Activated CD4-positive, alpha-beta memory T cell treated with anti-CD3 and anti-CD28 coated beads for 36 hours (primary cell): ENCODE measurements around the gene IRF7. TPM values are rescaled to one million over a fixed set of nuclear protein-coding genes. Genes with fewer than 3 reads are reported as not detected.

Experiments
- CTCF ChIA-PET: fragments of 350-600 bp; sonication (Branson Sonifier 250); formaldehyde crosslinking; loops from one replicate; lab custom pipeline; 2021; ENCODE audit warnings: antibody characterized with exemption, inconsistent platforms; lab: Charles Lee
- POLR2A ChIA-PET: fragments of 350-600 bp; sonication (Branson Sonifier 250); formaldehyde crosslinking; loops from one replicate; lab custom pipeline; 2021; ENCODE audit warnings: antibody characterized with exemption; lab: Charles Lee
- DNase-seq: peaks from one replicate; pipeline ENCODE4 v3.0.0-alpha.2; 2020
- H3K27ac Mint-ChIP-seq: one replicate; pipeline ENCODE4 v1.8.0; 2021; ENCODE audit warnings: mixed read lengths
- H3K27me3 Mint-ChIP-seq: one replicate; pipeline ENCODE4 v1.8.0; 2021; ENCODE audit warnings: mixed read lengths
- H3K36me3 Mint-ChIP-seq: one replicate; pipeline ENCODE4 v1.8.0; 2021; ENCODE audit warnings: mixed read lengths
- H3K4me1 Mint-ChIP-seq: one replicate; pipeline ENCODE4 v1.8.0; 2021; ENCODE audit warnings: low read depth, mixed read lengths
- H3K4me3 Mint-ChIP-seq: one replicate; pipeline ENCODE4 v1.8.0; 2021; ENCODE audit warnings: mild to moderate bottlenecking, mixed read lengths
- H3K9me3 Mint-ChIP-seq: one replicate; pipeline ENCODE4 v1.8.0; 2021; ENCODE audit warnings: mixed read lengths
- intact Hi-C: fragments of 100-400 bp; cut with micrococcal nuclease; formaldehyde crosslinking; loops from one replicate; pipeline ENCODE4 v1.15.1; 2023
- total RNA-seq, 2 experiments: library from RNA; stranded (reverse); gene quantifications; one replicate each; pipeline ENCODE4 v1.2.3, GENCODE V29; 2021

The IRF7 gene
- total RNA-seq, 2 experiments from 2014 or later = 79.9 to 80.7 TPM

DNA sequence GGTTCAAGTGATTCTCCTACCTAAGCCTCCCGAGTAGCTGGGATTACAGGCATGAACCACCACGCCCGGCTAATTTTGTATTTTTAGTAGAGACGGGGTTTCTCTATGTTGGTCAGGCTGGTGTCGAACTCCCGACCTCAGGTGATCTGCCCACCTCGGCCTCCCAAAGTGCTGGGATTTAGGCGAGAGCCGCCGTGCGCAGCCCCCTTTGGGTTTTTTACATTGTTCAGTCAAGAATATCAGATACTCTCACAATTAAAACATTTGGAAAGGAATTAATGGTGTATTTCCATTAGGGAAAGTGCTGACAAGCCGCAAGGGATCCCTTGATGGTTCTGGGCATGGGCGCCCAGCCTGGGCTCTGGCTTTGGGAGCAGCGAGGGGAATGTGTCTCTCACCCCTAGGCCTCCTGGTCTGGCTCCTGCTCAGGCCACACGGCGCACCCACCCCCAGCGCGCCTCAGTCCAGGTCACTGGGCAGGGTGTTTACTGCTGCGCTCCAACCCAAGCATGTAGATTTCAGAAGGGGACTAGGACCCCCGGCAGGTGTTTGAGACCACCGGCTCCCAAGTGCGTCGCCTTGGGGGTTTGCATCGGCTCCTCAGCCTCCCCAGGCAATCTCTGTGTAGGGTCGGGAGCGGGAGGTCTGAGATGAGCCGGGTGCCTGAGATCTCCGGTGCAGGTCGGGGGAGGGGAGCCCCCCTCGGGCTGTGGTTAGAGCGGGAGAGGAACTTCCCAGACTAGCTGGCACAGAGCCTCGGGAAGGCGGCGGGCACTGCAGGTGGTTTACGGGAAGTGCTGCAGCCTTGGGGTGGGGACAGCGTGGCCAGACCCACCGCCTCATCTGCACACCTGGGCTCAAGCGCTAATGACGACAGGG lies 809 bp upstream of the IRF7 start:
- Mint-ChIP-seq H3K36me3 (peaks cover 25% of the 10 kb centered on the region), H3K4me3 (peak overlapping the region; percentile 92), H3K27me3 (no peaks in the 10 kb centered on the region), H3K27ac (peak overlapping the region; percentile 92), H3K9me3 (no peaks in the 10 kb centered on the region), H3K4me1 (peaks cover 17% of the 10 kb centered on the region)
- intact Hi-C loops = loop anchor here (1.0 to 5.0 kb wide), 4 partner anchors 39 to 181 kb away; partner anchors contain the start of genes DEAF1, PHRF1, SLC25A22 and TMEM80
- no peak for DNase-seq
- ChIA-PET POLR2A (interaction anchor here (0.6 to 1.4 kb wide), 3 partner anchors 23 to 40 kb away, joined by 3 to 5 read pairs (median 5); partner anchors contain the start of gene PHRF1), CTCF (no interaction called here)

GRCh38 chr11:614623-615503 lies 887 bp downstream of the IRF7 start:
- H3K4me1 Mint-ChIP-seq = peaks cover 17% of the 10 kb centered on the region
- ChIA-PET POLR2A (interaction anchor here (0.5 to 1.4 kb wide), 6 partner anchors 14 to 181 kb away, joined by 3 to 5 read pairs (median 4); partner anchors contain the start of genes HRAS and PHRF1), CTCF (no interaction called here)
- peak; percentile 23 for DNase-seq
- no peaks in the 10 kb centered on the region for H3K9me3 Mint-ChIP-seq
- peaks cover 29% of the 10 kb centered on the region for H3K36me3 Mint-ChIP-seq
- peak overlapping the region; percentile 92 for H3K4me3 Mint-ChIP-seq
- no peaks in the 10 kb centered on the region for H3K27me3 Mint-ChIP-seq
- peak overlapping the region; percentile 92 for H3K27ac Mint-ChIP-seq
- intact Hi-C loops = loop anchor here (5.0 kb wide), 2 partner anchors 38 to 182 kb away; partner anchors contain the start of genes PHRF1 and SLC25A22

DNA sequence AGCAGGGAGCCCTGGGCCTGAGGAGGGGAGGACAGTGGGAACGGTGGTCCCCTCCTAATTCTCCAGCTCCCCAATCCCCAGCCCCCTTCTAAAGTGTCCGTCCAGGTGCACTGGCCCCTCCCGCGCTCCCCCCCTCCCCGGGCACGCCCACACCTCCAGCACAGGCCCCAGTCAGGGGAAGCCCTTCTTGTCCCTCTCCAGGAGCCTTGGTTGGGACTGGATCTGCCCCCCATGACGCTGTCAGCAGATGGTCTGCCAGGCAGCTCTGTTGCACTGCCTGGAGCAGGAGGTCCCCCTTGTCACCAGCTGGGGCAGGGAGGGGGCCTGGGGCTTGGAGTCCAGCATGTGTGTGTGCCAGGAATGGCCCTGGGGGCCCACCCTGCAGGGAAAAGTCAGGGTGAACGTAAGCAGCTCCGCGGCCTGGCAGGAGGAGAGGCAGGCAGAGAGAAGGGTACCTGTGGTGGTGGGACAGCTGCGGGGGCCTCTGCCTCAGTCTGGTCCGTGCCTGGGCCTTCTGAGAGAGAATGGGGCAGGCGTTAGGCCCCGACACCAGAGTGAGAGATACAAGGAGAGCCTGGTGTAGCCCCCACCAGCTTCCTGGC lies 1.6 kb downstream of the IRF7 start:
- intact Hi-C loops = no loop called here

DNA sequence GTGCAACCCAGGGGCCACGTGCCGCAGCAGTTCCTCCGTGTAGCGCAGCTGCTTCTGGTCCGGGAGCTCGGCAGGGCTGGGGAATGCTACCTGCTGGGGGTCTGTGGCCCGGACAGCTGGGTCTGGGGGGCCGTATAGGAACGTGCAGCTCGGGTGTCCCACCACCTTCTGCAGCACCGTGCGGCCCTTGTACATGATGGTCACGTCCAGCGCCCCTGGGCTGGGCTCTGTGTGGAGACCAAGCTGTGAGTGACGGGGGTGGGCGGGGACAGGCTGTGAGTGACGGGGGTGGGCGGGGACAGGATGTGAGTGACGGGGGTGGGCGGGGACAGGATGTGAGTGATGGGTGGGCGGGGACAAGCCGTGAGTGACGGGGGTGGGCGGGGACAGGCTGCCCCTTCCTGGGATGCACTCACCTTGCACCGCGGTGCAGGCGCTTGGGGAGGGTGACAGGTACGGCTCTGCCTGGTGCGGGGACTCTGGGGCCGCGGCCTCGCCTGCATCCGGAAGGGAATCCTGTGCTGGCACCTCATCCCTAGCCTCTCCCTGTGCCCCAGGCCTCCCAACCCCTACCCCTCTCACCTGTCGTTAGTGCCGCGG lies 2.3 kb downstream of the IRF7 start:
- Mint-ChIP-seq H3K36me3 (peaks cover 31% of the 10 kb centered on the region), H3K4me3 (peak overlapping the region; percentile 92), H3K27me3 (no peaks in the 10 kb centered on the region), H3K4me1 (peaks cover 17% of the 10 kb centered on the region), H3K9me3 (no peaks in the 10 kb centered on the region), H3K27ac (peak overlapping the region; percentile 69)
- intact Hi-C loops = no loop called here
- DNase-seq = peak; percentile 93
- POLR2A ChIA-PET = interaction anchor here (1.1 kb wide), 1 partner anchor 38 kb away, joined by 3 read pairs; no protein-coding TSS in a partner anchor
- CTCF ChIA-PET = interaction anchor here (1.2 to 2.4 kb wide), 2 partner anchors 59 to 94 kb away, joined by 4 to 9 read pairs; no protein-coding TSS in a partner anchor

More for the DNA sequence above, 1.6 kb downstream of the IRF7 start:
- peak overlapping the region; percentile 92 for H3K4me3 Mint-ChIP-seq
- CTCF ChIA-PET = interaction anchor here (1.2 to 2.4 kb wide), 2 partner anchors 60 to 95 kb away, joined by 4 to 9 read pairs; no protein-coding TSS in a partner anchor
- H3K36me3 Mint-ChIP-seq = peaks cover 29% of the 10 kb centered on the region
- no peaks in the 10 kb centered on the region for H3K9me3 Mint-ChIP-seq
- H3K4me1 Mint-ChIP-seq = peaks cover 17% of the 10 kb centered on the region
- DNase-seq = peak; percentile 28
- POLR2A ChIA-PET = interaction anchor here (0.5 to 1.1 kb wide), 2 partner anchors 15 to 38 kb away, joined by 3 to 4 read pairs; no protein-coding TSS in a partner anchor
- H3K27ac Mint-ChIP-seq = peak overlapping the region; percentile 84
- H3K27me3 Mint-ChIP-seq = no peaks in the 10 kb centered on the region

- intact Hi-C loops = no loop called here
- no peaks in the 10 kb centered on the region for H3K9me3 Mint-ChIP-seq
- DNase-seq = no peak
- H3K27ac Mint-ChIP-seq = no peak overlapping the region
- peaks cover 17% of the 10 kb centered on the region for H3K4me1 Mint-ChIP-seq
- peaks cover 32% of the 10 kb centered on the region for H3K36me3 Mint-ChIP-seq
- ChIA-PET CTCF (interaction anchor here (1.2 to 2.4 kb wide), 2 partner anchors 59 to 94 kb away, joined by 4 to 9 read pairs; no protein-coding TSS in a partner anchor), POLR2A (no interaction called here)
- H3K4me3 Mint-ChIP-seq = no peak overlapping the region
- no peaks in the 10 kb centered on the region for H3K27me3 Mint-ChIP-seq
Measured at GRCh38 chr11:612961-613300, 2.8 kb downstream of the IRF7 start.

DNA sequence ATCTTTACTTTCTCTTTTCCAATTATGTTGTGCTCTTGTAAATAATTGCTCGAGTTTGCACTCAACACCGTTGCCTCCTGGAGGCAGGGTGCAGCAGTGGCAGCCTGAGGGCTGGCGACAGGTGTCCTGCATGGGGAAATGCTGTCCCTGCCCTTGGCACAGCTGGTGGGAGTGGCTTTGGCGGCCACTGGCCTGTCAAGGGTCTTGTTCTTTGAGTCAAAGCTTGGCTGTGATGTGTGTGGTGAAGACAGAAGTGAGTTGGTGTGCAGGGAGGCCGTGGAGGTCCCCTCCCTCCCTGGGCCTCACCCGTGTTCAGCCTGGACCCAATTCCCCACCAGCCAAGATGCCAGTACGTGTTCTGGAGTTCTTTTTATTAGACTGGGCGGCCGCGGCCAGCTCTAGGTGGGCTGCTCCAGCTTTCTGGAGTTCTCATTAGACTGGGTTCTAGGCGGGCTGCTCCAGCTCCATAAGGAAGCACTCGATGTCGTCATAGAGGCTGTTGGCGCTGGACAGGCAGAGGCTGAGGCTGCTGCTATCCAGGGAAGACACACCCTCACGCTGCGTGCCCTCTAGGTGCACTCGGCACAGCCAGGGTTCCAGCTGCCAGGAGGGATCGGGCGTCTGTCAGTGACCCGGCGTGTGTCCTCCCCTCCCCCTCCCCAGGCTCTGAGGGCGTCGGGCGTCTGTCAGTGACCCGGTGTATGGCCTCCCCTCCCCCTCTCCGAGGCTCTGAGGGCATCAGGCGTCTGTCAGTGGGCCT lies 3.4 kb downstream of the IRF7 start:
- CTCF ChIA-PET = interaction anchor here (1.2 to 2.4 kb wide), 2 partner anchors 58 to 93 kb away, joined by 4 to 9 read pairs; no protein-coding TSS in a partner anchor
- peak; percentile 40 for DNase-seq
- H3K4me1 Mint-ChIP-seq = peaks cover 17% of the 10 kb centered on the region
- intact Hi-C loops = no loop called here
- no peaks in the 10 kb centered on the region for H3K9me3 Mint-ChIP-seq
- H3K4me3 Mint-ChIP-seq = no peak overlapping the region
- H3K36me3 Mint-ChIP-seq = peaks cover 32% of the 10 kb centered on the region
- peak overlapping the region; percentile 68 for H3K27ac Mint-ChIP-seq
- H3K27me3 Mint-ChIP-seq = no peaks in the 10 kb centered on the region
- POLR2A ChIA-PET = no interaction called here

DNA sequence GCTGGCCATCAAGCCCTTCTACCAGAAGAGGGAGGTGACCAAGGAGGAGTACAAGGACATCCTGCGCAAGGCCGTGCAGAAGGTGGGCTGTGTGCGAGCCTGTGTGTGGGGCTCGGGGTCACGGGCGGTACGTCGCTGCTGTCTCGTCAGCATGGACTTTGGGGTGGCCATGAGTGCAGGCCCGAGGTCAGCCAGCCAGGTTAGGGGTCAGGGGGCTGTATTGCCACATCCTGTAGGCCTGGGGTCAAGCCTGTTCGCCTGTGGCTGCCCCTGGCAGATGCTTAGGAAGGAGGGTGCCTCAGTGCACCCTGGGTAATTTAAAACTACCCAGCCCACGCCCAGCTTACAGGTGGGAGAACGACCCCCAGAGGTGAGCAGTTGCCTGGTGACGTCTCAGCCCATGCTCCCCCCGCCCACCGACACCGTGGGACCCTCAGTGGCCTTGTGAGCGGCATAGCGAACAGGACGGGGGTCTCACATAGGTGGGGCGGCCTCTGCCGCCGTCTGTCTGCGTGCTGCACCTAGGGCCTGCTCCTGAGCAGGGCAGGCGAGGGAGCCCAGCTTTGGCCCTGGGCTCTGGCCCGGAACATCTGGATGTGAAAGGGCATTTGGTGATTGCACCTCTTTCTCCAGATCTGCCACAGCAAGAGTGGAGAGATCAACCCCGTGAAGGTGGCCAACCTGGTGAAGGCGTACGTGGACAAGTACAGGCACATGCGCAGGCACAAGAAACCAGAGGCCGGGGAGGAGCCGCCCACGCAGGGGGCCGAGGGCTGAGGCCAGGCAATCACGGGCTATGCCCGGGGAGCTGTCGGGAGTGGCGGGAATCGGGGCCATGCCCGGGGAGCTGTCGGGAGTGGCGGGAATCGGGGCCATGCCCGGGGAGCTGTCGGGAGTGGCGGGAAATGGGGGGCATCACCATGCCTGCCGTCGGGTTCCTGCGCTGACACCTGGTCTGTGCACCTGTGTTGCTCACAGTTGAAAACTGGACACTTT lies 4.5 kb downstream of the IRF7 start:
- no peak for DNase-seq
- intact Hi-C loops = no loop called here
- CTCF ChIA-PET = interaction anchor here (1.2 to 2.4 kb wide), 2 partner anchors 57 to 115 kb away, joined by 3 to 9 read pairs; no protein-coding TSS in a partner anchor
- no peaks in the 10 kb centered on the region for H3K9me3 Mint-ChIP-seq
- H3K4me3 Mint-ChIP-seq = no peak overlapping the region
- no peaks in the 10 kb centered on the region for H3K27me3 Mint-ChIP-seq
- POLR2A ChIA-PET = no interaction called here
- peak overlapping the region; percentile 5 for H3K27ac Mint-ChIP-seq
- peaks cover 38% of the 10 kb centered on the region for H3K36me3 Mint-ChIP-seq
- H3K4me1 Mint-ChIP-seq = peaks cover 17% of the 10 kb centered on the region

- Mint-ChIP-seq H3K4me3 (no peak overlapping the region), H3K36me3 (peaks cover 37% of the 10 kb centered on the region), H3K27me3 (no peaks in the 10 kb centered on the region), H3K27ac (no peak overlapping the region), H3K9me3 (no peaks in the 10 kb centered on the region), H3K4me1 (peaks cover 15% of the 10 kb centered on the region)
- CTCF ChIA-PET = interaction anchor here (1.2 kb wide), 1 partner anchor 116 kb away, joined by 3 read pairs; no protein-coding TSS in a partner anchor
- POLR2A ChIA-PET = no interaction called here
- intact Hi-C loops = no loop called here
- no peak for DNase-seq
Measured at GRCh38 chr11:610146-610801, 5.5 kb downstream of the IRF7 start.

- Mint-ChIP-seq H3K9me3 (no peaks in the 10 kb centered on the region), H3K4me3 (no peak overlapping the region), H3K4me1 (peaks cover 12% of the 10 kb centered on the region), H3K27me3 (no peaks in the 10 kb centered on the region), H3K27ac (no peak overlapping the region), H3K36me3 (peaks cover 35% of the 10 kb centered on the region)
- POLR2A ChIA-PET = no interaction called here
- CTCF ChIA-PET = no interaction called here
- DNase-seq = no peak
- intact Hi-C loops = no loop called here
Measured at GRCh38 chr11:609341-609811, 6.4 kb downstream of the IRF7 start.
